ENCODE data around the gene LCNL1. TPM values are rescaled to one million over a fixed set of nuclear protein-coding genes. Genes with fewer than 3 reads are reported as not detected.

LCNL1 gene
- total RNA-seq, 4 donors from 2014 or later, result 0.28 to 0.83 TPM; not detected in 2

GRCh38 chr9:136972743-136973142 is 10.1 kb upstream of the LCNL1 start:
- H3K27ac ChIP-seq, result no peak overlapping the region
- H3K36me3 ChIP-seq, result no peaks in the 10 kb centered on the region
- H3K27me3 ChIP-seq, result no peaks in the 10 kb centered on the region
- no peaks in the 10 kb centered on the region for H3K9me3 ChIP-seq
- TF ChIP-seq CTCF (IDR thresholded peaks at IDR 0.05), result no peak
- TF ChIP-seq POLR2A (IDR thresholded peaks at IDR 0.05), result no peak
- no peak for DNase-seq
- H3K4me3 ChIP-seq, result no peak overlapping the region
- H3K4me1 ChIP-seq, result peaks cover 0 to 13% (median 2%) of the 10 kb centered on the region in 4 donors

- Histone ChIP-seq H3K4me1 (peaks cover 0 to 19% (median 2%) of the 10 kb centered on the region in 4 donors), H3K4me3 (no peak overlapping the region), H3K27ac (no peak overlapping the region), H3K36me3 (no peaks in the 10 kb centered on the region), H3K27me3 (no peaks in the 10 kb centered on the region), H3K9me3 (no peaks in the 10 kb centered on the region)
- TF ChIP-seq CTCF (IDR thresholded peaks at IDR 0.05), result no peak
- TF ChIP-seq POLR2A (IDR thresholded peaks at IDR 0.05), result no peak
- no peak for DNase-seq
These were observed 8.9 kb upstream of the LCNL1 start for GRCh38 chr9:136973618-136974617.

GRCh38 chr9:136974817-136975535 is 7.8 kb upstream of the LCNL1 start:
- no peaks in the 10 kb centered on the region for H3K36me3 ChIP-seq
- H3K9me3 ChIP-seq, result no peaks in the 10 kb centered on the region
- H3K27me3 ChIP-seq, result no peaks in the 10 kb centered on the region
- H3K27ac ChIP-seq, result no peak overlapping the region
- TF ChIP-seq CTCF (IDR thresholded peaks at IDR 0.05) (no peak), POLR2A (IDR thresholded peaks at IDR 0.05) (no peak)
- peaks cover 0 to 19% (median 2%) of the 10 kb centered on the region in 4 donors for H3K4me1 ChIP-seq
- no peak overlapping the region for H3K4me3 ChIP-seq
- DNase-seq, result no peak

- H3K9me3 ChIP-seq, result no peaks in the 10 kb centered on the region
- TF ChIP-seq CTCF (IDR thresholded peaks at IDR 0.05), result peak in 1 of 6 experiments; percentile 8
- TF ChIP-seq POLR2A (IDR thresholded peaks at IDR 0.05), result no peak
- no peaks in the 10 kb centered on the region for H3K27me3 ChIP-seq
- peaks cover 0 to 19% (median 2%) of the 10 kb centered on the region in 4 donors for H3K4me1 ChIP-seq
- no peak overlapping the region for H3K4me3 ChIP-seq
- no peak overlapping the region for H3K27ac ChIP-seq
- peak in 1 of 3 donors; percentile 35 for DNase-seq
- H3K36me3 ChIP-seq, result no peaks in the 10 kb centered on the region
These were observed 7.1 kb upstream of the LCNL1 start for GRCh38 chr9:136975644-136976043.

- TF ChIP-seq CTCF (IDR thresholded peaks at IDR 0.05), result no peak
- TF ChIP-seq POLR2A (IDR thresholded peaks at IDR 0.05), result no peak
These were observed 5.6 kb upstream of the LCNL1 start, which contains the start of gene PTGDS for GRCh38 chr9:136977223-136977622. PTGDS (plus strand) TSS chr9:136977504; CDS start chr9:136977579, 75 bp downstream.

More at GRCh38 chr9:136977223-136977622, 5.6 kb upstream of the LCNL1 start, which contains the start of gene PTGDS:
- peak within 1 kb of the TSS; percentile 22 to 58 (median 30) for H3K27ac ChIP-seq
- peak within 1 kb of the TSS; percentile 29 to 54 (median 39) for H3K4me3 ChIP-seq
- peaks cover 0 to 19% (median 2%) of the 10 kb centered on the region in 4 donors for H3K4me1 ChIP-seq
- no peaks in the 10 kb centered on the region for H3K9me3 ChIP-seq
- no peaks in the 10 kb centered on the region for H3K27me3 ChIP-seq
- DNase-seq, result no peak
- H3K36me3 ChIP-seq, result no peaks in the 10 kb centered on the region

All from Peyer's patch (tissue), 4 donors.